ENCODE measurements around the gene HOXC5. TPM values are rescaled to one million over a fixed set of nuclear protein-coding genes. Genes with fewer than 3 reads are reported as not detected.
"Not testable (repeated sequence)": the region's sequence is repeated elsewhere in the genome, so short reads cannot be mapped to it uniquely, and the experiment has no call there.

The HOXC5 gene
- total RNA-seq, 1 experiment from 2014 or later = 1.1 TPM

GRCh38 chr12:54081053-54081514 lies 48.2 kb downstream of the HOXC5 start:
- H3K9me3 ChIP-seq (ENCODE audit: control insufficient read depth in 1 of 2, insufficient read depth in 1 of 2, low read depth in 1 of 2, low read length in 2 of 2); POLR2A ChIA-PET; H3K4me3 ChIP-seq (replicated peaks in 1 of 2; ENCODE audit: low read depth in 1 of 2, low read length in 2 of 2); H3K9me2 ChIP-seq (ENCODE audit: insufficient read depth); H2AFZ ChIP-seq (ENCODE audit: low read depth, low read length, poor library complexity, severe bottlenecking); H3K27me3 ChIP-seq (ENCODE audit: insufficient read depth, low read length); H3K36me3 ChIP-seq (ENCODE audit: control insufficient read depth in 1 of 2, insufficient read depth in 2 of 2, low read length in 2 of 2); intact Hi-C loops (cut with micrococcal nuclease); H3K4me1 ChIP-seq (ENCODE audit: control insufficient read depth in 1 of 2, insufficient read depth in 2 of 2, low read length in 2 of 2); CTCF ChIA-PET; DNase-seq (ENCODE audit: low read depth, low spot score); ATAC-seq; H3K79me2 ChIP-seq (ENCODE audit: insufficient read depth, low read length); H3K4me2 ChIP-seq (ENCODE audit: low read length); BruUV-seq (replicated peaks); H3K9ac ChIP-seq (ENCODE audit: low read length); RAD21 ChIA-PET (ENCODE audit: low non-redundant PET in 1 of 2, low total read pairs in 2 of 2, uncharacterized antibody in 2 of 2, unreplicated experiment in 2 of 2); H3K27ac ChIP-seq (ENCODE audit: low read depth, low read length); H4K20me1 ChIP-seq (ENCODE audit: insufficient read depth): not testable (repeated sequence)

- H3K27ac ChIP-seq (ENCODE audit: low read depth, low read length); ATAC-seq; H3K27me3 ChIP-seq (ENCODE audit: insufficient read depth, low read length); H3K4me3 ChIP-seq (replicated peaks in 1 of 2; ENCODE audit: low read depth in 1 of 2, low read length in 2 of 2); DNase-seq (ENCODE audit: low read depth, low spot score); POLR2A ChIA-PET; intact Hi-C loops (cut with micrococcal nuclease); H3K9me3 ChIP-seq (ENCODE audit: control insufficient read depth in 1 of 2, insufficient read depth in 1 of 2, low read depth in 1 of 2, low read length in 2 of 2); CTCF ChIA-PET; RAD21 ChIA-PET (ENCODE audit: low non-redundant PET in 1 of 2, low total read pairs in 2 of 2, uncharacterized antibody in 2 of 2, unreplicated experiment in 2 of 2); H3K36me3 ChIP-seq (ENCODE audit: control insufficient read depth in 1 of 2, insufficient read depth in 2 of 2, low read length in 2 of 2); H3K4me2 ChIP-seq (ENCODE audit: low read length); H3K4me1 ChIP-seq (ENCODE audit: control insufficient read depth in 1 of 2, insufficient read depth in 2 of 2, low read length in 2 of 2); BruUV-seq (replicated peaks); H2AFZ ChIP-seq (ENCODE audit: low read depth, low read length, poor library complexity, severe bottlenecking); H3K9me2 ChIP-seq (ENCODE audit: insufficient read depth); H3K79me2 ChIP-seq (ENCODE audit: insufficient read depth, low read length); H4K20me1 ChIP-seq (ENCODE audit: insufficient read depth); H3K9ac ChIP-seq (ENCODE audit: low read length): not testable (repeated sequence)
These were observed 48.9 kb downstream of the HOXC5 start for GRCh38 chr12:54081581-54082396.

GRCh38 chr12:54082397-54082892 lies 49.6 kb downstream of the HOXC5 start:
- ATAC-seq (no peak), DNase-seq (ENCODE audit: low read depth, low spot score) (no peak)
- Histone ChIP-seq H3K4me3 (replicated peaks in 1 of 2; ENCODE audit: low read depth in 1 of 2, low read length in 2 of 2) (no peak overlapping the region), H3K9me3 (ENCODE audit: control insufficient read depth in 1 of 2, insufficient read depth in 1 of 2, low read depth in 1 of 2, low read length in 2 of 2) (no peaks in the 10 kb centered on the region), H3K79me2 (ENCODE audit: insufficient read depth, low read length) (no peaks in the 10 kb centered on the region), H3K9me2 (ENCODE audit: insufficient read depth) (no peaks in the 10 kb centered on the region), H3K36me3 (ENCODE audit: control insufficient read depth in 1 of 2, insufficient read depth in 2 of 2, low read length in 2 of 2) (no peaks in the 10 kb centered on the region), H4K20me1 (ENCODE audit: insufficient read depth) (no peaks in the 10 kb centered on the region), H2AFZ (ENCODE audit: low read depth, low read length, poor library complexity, severe bottlenecking) (no peak overlapping the region), H3K9ac (ENCODE audit: low read length) (no peak overlapping the region), H3K4me1 (ENCODE audit: control insufficient read depth in 1 of 2, insufficient read depth in 2 of 2, low read length in 2 of 2) (no peaks in the 10 kb centered on the region), H3K27ac (ENCODE audit: low read depth, low read length) (no peak overlapping the region), H3K4me2 (ENCODE audit: low read length) (no peak overlapping the region), H3K27me3 (ENCODE audit: insufficient read depth, low read length) (no peaks in the 10 kb centered on the region)
- intact Hi-C loops (cut with micrococcal nuclease) = no loop called here
- POLR2A ChIA-PET = no interaction called here
- RAD21 ChIA-PET (ENCODE audit: low non-redundant PET in 1 of 2, low total read pairs in 2 of 2, uncharacterized antibody in 2 of 2, unreplicated experiment in 2 of 2) = no interaction called here
- CTCF ChIA-PET = no interaction called here
- no TSS peak for BruUV-seq (replicated peaks)
- TF ChIP-seq JUND (IDR thresholded peaks at IDR 0.05) (no peak), ATF3 (IDR thresholded peaks at IDR 0.05) (no peak), SIN3A (IDR thresholded peaks at IDR 0.05; ENCODE audit: low read depth) (no peak), TCF7L2 (IDR thresholded peaks at IDR 0.05; ENCODE audit: borderline replicate concordance, extremely low read depth, insufficient read depth, insufficient read length) (no peak), CEBPB (IDR thresholded peaks at IDR 0.05; ENCODE audit: low read depth) (no peak), ZFX (IDR thresholded peaks at IDR 0.05) (no peak)

Data from HCT116 (cell line).